ENCODE results near the gene MLLT1. TPM values are rescaled to one million over a fixed set of nuclear protein-coding genes. Genes with fewer than 3 reads are reported as not detected.

MLLT1 gene
- total RNA-seq, 2 donors from 2014 or later, result 49.2 to 52.0 TPM

DNA sequence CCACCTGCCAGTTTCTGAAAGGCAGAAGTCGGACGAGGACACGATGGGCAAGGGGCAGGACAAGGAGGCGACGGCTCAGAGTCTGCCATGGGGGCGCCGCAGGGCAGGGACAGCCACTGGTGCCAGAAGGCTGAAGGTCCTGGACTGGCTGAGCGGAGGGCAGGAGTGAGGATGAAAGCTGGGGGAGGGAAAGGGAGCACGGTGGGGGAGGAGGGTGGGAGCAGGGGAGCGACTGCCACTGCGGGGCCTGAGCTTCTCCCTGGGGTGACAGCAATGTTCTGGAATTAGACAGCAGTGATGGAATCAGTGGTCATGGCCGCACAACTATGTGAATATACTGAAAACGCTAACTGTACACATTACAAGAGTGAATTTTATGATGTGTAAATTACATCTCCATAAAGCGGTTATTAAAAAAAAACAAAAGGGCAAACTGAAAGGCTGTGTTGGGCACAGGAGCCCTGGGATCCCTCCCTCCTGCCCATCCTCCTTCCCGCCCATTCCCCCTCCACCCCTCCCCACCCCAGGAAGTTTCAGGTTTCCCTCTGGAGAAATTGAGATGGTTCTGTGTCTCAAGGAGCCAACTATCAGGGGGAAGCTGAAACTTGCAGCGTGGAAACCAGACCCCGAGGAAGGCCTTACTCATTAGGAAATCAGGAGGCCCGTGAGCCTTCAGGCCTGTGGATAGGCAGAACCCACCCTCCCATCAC lies 15.9 kb downstream of the MLLT1 start:
- peak; percentile 75 for DNase-seq (ENCODE audit: low spot score)

DNA sequence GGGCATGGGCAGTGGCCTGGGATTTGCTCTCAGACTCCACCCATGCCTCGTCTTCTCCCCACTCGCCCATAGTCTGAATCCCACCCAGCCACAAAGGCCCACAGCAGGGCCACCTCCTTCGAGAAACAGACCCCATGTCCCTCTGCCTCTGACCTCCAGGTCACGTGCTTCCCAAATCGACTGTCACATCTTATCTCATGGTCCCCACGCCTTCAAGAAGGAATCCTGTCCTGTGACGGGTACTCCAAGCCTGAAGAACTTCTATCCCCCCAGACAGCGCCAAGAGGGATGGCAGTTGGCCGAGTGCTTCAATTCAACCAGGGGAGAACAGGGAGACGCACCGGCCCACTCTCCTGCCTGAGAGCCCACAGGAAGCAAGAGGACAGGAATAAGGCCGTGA lies 16.5 kb downstream of the MLLT1 start:
- peak; percentile 55 for DNase-seq (ENCODE audit: low spot score)
- intact Hi-C loops (cut with DNase I), result no loop called here

More for the DNA sequence above, 15.9 kb downstream of the MLLT1 start:
- intact Hi-C loops (cut with DNase I), result no loop called here

DNA sequence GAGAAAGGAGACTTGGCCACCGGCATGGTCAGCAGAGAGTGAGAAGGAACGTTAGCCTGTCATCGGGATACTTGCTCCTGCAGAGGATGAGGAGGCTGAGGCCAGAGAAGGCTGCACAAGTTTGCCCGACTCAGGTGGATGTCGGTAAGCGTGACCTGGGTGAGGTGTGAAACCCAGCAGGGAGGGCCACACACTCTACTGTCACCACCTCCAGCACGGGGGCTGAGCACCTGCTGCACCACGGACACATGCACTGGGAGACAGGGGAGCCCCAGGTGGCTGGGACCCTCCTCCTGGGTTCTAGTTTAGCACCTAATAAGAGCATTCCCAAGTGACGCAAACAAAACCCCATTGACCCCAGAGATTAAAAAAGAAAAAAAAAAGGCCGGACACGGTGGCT lies 17.3 kb downstream of the MLLT1 start:
- peak; percentile 64 for DNase-seq (ENCODE audit: low spot score)
- intact Hi-C loops (cut with DNase I), result no loop called here

DNA sequence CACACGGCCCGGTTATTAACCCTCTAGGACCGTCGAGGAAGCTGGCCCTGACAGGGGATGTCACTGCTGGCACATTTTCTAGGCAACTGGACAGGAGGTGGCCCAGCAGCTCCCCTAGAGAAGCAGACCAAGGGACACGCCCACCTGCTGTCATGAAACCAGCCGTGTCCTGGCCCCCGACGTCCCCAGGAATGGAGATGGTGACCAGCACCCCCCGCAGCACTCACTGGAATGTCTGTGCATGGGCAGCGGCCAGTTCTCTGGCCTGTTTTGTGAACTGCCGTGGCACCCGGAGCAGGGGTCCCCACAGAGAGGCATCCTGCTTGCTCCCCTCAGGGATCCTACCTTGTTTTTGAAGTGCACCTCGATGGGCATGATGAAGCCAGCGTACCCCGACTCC lies 17.9 kb downstream of the MLLT1 start:
- peak; percentile 29 for DNase-seq (ENCODE audit: low spot score)

DNA sequence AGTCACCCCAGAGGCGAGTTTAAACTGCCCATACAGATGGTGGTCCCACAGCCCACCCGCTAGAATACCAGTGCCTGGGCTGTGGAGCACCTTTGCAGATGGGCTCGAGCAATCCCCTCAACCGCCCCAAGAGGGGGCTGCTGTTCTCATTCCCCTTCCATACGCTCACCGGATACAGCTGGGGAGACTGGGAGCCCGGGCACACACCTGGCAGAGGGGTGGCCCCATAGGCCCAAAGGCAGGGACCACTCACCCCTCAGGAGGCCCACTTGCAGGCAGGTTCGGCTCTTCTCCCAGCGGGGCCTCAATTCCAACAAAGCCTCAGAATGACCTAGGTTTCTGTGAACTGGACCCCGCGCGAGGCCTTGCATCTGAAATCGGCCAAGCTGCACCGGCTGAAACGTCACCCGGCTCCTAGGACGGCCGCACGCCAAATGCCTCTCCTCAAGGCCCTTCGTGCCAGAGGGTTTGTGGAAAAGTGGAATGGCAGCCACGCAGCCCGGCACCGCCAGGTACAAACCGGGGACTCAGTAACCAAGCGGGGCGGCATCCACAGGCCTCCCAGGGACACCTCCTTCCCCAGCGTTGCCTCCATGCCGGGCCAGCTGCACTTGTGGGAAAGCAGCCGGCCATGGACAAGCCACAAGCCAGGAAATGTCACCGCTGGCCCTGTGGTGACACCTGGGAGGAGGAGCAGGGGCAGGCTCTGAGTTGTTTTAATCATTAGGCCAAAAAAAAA lies 18.7 kb downstream of the MLLT1 start:
- intact Hi-C loops (cut with DNase I), result no loop called here

More for the DNA sequence above, 17.9 kb downstream of the MLLT1 start:
- intact Hi-C loops (cut with DNase I), result no loop called here

DNA sequence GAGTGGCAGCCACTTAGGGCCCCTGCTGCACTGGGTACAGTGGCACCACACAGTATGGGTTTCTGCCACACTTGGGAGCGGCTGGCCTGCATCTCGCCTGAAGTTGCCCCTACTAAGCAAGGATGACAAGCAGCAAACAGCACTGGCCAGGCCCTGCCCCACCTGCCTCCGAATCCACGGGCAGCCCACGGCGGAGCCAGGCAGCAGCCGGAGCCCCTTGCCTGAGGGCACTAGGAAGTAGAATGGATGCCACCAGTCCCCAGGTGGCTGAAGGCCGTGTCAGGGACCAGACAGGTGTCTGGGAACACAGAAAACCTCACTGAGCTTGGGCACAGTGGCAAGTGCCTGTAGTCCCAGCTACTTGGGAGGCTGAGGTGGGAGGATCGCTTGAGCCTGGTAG lies 19.4 kb downstream of the MLLT1 start:
- DNase-seq (ENCODE audit: low spot score), result peak; percentile 64
- intact Hi-C loops (cut with DNase I), result no loop called here

More for the DNA sequence above, 18.7 kb downstream of the MLLT1 start:
- DNase-seq (ENCODE audit: low spot score), result peak; percentile 78

DNA sequence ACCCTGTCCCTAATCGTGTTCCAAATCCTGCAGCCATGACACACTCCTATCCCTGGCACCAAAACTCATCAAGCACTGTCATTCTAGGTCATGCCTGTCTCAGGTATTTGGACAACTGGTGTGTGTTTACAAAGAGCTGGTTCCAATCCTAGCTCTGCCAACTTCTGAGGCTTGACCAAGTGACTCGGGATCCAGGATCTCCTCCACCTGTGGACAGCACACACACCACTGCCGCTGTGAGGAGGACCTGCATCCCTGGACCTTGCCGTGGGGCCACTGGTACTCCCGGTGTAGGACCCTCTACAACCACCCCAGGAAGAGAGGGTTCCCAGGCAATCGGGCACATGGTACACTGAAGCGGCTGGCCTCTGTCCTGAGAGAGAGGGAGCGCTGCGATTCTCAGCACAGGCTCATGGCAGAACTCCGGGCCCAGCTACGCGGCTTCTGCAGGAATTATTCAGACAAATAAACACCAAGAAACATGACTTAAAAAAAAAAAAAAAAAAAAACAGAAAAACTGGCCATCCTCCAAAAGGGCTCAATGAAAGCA lies 20.4 kb downstream of the MLLT1 start:
- intact Hi-C loops (cut with DNase I), result no loop called here
- DNase-seq (ENCODE audit: low spot score), result peak; percentile 76

DNA sequence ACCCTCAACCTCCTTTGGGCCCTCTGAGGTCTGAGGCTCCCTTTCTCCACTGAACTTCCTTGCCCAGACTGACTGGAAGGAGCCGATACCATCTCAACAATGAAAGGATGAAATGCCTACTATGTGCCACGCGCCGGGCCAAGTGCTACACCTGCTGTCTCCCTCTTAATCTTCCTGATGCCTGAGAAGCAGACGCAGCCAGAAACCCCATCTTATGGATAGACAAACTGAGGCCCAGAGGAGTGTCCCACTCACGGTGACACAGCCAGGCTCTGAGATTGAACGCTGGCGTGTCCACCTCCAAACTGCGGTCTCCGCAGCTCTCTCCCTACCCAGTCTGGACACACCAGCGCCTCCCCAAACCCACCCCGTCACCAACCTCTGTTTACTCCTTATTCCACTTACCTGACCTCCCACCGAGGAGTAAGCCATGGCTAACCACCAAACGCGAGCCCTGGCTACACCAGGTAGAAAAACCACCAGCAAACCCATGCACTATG lies 20.9 kb downstream of the MLLT1 start:
- peak; percentile 36 for DNase-seq (ENCODE audit: low spot score)
- intact Hi-C loops (cut with DNase I), result no loop called here

DNA sequence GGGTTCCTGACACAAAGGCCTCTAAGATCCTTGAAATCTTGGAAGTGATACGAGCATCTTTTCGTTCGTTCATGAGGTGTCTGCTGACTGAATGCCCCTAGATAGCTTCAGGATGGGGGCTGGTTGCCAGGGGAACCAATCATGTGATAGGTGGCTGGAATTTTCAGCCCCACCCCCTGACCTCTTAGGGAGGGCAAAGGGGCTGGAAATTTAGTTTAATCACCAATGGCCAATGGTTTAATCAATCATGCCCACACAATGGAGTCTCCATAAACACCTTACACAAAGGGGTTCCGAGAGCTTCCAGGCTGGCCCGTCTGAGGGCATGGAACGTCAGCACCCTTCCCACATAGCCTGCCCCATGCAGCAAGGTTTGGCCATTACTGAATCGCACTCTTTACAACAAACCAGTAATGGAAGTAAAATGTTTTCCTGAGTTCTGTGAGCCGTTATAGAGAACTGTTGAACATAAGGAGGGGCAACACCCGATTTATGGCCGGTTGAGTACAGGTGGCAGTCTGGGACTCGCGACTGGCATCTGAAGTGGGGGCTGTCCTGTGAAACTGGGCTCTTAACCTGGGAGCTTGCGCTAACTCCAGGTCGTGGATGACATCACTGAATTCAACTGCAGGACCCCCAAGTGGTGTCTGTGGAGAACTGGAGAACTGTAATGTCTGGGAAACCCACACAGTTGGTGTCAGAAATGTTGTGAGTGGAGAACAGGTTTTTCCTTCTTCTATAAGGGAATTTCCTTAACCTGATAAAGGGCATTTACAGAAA lies 25.6 kb downstream of the MLLT1 start:
- DNase-seq (ENCODE audit: low spot score), result no peak
- intact Hi-C loops (cut with DNase I), result no loop called here

DNA sequence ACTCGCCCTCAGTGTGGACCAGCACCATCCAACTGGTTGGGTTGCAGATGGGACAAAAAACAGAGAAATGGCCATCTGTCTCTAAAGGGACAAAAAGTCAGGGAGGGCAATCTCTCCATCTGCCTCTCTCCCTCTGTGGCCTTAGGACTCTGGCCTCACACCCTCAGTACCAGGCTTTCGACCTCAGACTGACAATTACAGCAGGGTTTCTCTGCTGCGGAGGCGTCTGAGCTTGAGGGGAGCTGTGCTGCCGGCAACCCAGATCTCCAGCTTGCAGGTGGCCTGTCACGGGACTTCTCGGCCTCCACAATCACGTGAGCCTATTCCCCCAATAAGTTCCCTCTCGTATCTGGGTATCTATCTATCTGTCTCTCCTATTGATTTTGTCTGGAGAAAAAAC lies 27.7 kb downstream of the MLLT1 start:
- DNase-seq (ENCODE audit: low spot score), result no peak

DNA sequence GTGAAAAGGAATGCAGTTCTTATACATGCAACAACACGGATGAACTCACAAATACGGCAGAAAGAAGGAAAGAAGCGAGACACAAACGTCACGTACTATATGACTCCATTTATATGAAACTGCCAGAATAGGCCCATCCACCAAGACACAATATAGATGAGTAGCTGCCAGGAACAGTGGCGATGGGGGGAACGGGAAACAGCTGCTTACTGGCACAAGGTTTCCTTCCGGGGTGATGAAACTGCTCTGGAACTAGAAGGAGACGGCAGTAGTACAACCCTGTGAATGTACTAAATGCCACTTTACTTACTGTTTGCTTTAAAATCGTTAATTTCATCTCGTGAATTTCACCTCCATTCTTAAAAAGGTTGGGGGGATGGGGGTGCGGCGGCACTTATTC lies 28.9 kb downstream of the MLLT1 start:
- DNase-seq (ENCODE audit: low spot score), result no peak
- intact Hi-C loops (cut with DNase I), result no loop called here

More for the DNA sequence above, 27.7 kb downstream of the MLLT1 start:
- intact Hi-C loops (cut with DNase I), result no loop called here

DNA sequence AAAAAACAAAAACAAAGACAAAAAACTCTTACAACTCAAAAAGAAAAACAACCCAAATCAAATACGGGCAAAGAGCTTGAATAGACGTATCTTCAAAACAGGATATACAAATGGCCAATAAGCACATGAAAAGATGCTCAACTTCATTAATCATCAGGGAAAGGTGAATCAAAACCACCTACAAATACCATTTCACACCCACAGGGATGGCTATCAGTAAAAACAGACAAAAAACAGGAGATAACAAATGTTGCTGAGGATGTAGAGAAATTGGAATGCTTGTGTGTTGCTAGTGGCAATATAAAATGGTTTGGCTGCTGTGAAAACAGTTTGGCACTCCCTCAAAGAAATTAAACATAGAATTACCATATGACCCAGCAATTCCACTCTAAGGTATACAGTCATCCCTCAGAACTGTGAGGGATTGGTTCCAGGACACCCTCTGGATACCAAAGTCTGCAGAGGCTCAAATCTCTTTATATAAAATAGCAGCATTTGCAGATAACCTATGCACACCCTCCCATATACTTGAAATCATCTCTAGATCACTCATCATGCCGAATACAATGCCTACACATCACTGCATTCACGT lies 29.7 kb downstream of the MLLT1 start:
- intact Hi-C loops (cut with DNase I), result no loop called here
- DNase-seq (ENCODE audit: low spot score), result no peak

DNA sequence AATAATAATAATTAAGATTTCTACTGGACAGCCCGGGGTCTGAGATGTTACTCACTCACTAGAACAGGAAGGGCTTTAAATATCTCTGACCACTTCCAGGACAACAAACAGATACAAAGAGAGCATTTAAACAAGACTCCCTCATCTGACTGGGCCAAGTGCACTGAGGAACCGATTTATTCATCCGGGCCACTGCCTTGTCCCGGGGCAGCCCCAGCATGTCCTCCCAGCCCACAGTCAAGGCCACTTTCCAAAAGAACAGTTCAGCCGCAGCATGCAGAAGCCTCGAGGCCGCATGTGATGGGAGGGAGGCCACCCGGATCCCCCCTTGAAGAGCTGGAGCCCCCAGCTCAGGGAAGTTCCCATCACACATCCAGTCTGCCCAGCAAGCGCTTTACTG lies 30.5 kb downstream of the MLLT1 start:
- no peak for DNase-seq (ENCODE audit: low spot score)
- intact Hi-C loops (cut with DNase I), result no loop called here

DNA sequence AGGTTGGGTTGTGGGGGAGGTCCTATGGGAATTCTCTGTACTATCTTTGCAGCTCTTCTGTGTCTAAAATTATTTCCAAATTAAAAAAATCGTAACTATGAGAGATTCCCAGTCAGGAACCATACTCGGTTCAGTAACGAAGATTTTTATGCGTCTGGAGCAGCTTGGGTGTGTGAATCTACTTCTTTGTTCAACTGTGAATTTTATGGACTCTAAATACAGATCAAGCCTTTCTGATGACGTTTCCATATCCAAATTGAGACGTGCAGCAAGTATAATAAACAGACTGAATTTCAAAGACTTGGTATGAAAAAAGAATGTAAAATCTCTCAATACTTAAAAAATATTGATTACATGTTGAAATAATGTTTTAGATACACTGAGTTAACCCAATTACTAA lies 30.9 kb downstream of the MLLT1 start:
- DNase-seq (ENCODE audit: low spot score), result no peak

DNA sequence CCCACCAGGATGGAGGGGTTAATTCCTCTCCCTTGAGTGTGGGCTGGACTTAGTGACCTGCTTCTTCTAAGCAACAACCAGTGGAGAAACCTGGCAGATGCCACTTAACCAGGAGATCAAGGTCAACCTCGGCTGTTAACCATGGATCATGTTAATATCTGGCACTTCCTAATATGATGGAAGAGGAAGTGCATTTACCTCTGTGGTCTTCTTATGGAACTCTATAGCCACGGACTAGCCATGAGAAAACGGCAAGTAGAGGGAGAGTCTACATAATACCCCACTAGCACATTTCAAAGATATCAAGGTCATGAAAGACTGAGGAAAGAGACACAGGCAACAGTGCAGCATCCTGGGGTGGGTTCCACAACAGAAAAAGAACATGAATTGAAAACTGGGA lies 31.4 kb downstream of the MLLT1 start:
- intact Hi-C loops (cut with DNase I), result no loop called here
- DNase-seq (ENCODE audit: low spot score), result no peak

More for the DNA sequence above, 30.9 kb downstream of the MLLT1 start:
- intact Hi-C loops (cut with DNase I), result no loop called here

DNA sequence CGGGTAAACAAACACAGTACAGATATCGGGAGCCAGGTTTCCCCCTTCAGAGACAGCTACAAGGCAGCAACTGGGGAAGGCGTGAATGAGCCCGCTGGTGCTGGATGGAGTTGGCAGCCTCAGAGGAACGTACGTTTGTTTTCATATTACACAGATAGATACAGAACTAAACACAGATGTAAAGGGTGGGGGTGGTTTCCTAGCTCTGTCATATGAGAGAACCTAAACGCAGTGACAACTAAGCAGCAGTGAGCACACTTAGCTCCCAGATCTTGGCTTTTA lies 32.8 kb downstream of the MLLT1 start:
- intact Hi-C loops (cut with DNase I), result no loop called here
- DNase-seq (ENCODE audit: low spot score), result no peak

DNA sequence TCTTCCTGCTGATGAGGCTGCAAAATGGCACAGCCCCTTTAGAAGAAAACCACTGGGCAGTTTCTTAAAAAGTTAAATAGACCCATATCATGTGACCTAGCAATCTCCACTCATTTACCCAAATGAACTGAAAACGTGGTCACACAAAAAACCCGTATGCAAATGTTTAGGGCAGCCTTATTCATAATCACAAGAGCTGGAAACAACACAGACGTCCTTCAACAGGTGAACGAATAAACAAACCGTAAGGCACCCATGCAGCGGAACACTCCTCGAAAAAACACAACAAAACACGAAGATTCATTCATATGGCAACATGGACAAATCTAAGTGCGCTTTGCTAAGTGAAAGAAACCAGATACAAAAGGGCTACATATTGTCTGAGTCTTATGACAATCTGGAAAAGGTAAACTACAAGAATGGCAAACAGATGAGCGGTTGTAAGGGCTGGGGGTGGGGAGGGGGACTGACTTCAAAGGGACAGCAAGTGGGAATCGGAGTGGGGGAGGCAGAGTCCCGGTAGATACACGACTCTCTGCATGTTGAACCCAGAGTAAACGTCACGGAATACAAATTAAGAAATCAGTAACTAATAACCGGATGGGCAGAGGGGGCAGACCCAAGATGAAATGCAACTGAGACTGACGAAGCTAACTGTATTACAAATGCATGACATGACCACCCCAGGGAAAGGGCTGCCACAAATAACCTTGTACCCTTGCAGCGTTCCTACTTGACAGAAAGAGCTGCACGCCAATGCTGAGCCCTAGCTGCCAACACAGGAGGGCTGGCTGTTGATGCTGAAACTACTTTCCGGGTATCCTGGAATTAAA lies 33.4 kb downstream of the MLLT1 start:
- no peak for DNase-seq (ENCODE audit: low spot score)
- intact Hi-C loops (cut with DNase I), result no loop called here

DNA sequence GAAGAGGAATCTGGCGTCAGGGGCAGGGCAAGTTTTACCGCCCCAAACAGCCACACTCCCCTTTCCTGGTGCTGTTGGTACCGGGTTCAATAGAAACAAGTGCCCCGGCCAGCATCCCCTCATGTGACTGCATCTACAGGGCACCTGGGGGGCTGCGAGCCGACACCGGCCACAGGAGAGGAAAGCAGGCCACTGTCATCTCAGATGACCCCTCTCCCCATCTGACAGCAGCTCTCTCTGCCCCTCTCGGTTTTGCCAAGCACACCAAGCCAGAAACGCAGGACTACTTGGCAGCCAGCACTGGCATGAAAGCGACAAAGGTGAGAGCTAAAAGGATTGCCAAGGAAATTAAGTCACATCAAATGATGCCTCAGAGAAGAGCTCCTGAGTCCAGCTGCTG lies 37.1 kb downstream of the MLLT1 start:
- intact Hi-C loops (cut with DNase I), result no loop called here
- no peak for DNase-seq (ENCODE audit: low spot score)
